Activated T-cell treated with anti-CD3 and anti-CD28 coated beads for 1 hour (primary cell): Measurements from ENCODE around the gene HABP2.

Experiments used
- DNase-seq: peaks from one replicate; pipeline ENCODE4 v3.0.0-alpha.2; 2020; ENCODE audit warnings: low read depth

Gene HABP2

DNA sequence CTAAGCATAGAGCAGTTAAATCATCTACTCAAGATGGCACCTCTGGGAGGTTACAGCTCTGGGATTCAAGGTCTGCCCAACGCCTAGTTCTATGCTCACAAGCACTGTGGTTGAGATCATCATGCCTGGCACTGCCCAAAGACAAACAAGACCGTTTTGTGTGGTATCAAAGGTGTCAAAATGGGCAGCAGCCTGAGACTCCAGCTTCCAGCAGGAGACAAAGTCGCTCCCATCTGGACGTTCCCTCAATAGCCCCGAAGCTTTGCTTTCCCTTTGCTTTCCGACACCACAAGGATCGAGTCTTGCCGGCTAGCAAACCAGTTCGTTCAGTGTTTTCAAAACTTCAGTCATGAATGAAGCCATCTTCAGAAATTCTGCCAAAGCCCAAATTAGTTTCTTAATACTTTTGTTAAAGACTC lies 5.1 kb downstream of the HABP2 start:
- no peak for DNase-seq

DNA sequence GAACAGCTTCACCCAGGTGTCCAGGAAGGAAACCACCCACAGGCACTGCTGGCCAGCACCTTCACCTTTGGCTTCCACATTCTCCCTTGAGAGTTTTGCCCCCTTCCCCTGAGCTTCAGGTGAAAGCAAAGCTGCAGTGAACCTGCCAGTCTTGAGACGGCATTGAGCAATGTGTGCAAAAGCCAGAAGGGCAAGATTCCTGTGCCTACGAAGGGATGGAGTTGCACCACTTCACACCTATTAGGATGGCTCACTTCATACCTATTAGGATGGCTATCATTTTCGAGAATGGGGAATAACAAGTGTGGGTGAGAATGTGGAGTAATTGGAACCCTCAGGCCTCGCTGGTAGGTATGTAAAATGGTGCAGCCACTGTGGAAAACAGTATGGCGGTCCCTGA lies 7.2 kb downstream of the HABP2 start:
- DNase-seq, result no peak

DNA sequence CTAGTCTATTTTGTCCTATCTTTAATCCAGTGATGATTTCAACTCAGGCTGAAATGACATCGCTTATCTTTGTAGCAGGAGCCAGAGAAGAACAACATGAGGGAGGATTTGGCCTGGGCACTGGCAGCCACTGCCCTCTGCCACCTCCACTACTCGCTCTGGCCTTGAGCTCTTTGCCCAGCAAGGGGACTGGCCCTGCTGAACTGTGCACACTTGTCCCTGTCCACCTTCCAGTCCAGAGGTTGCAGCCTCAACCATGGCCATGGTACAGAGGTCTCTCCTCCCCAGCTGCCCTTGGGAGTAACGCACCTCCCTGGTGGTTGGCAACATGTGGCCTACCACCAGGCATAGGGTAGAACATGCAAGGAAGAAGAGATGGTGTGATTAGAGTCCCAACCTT lies 8.4 kb downstream of the HABP2 start:
- DNase-seq, result no peak

DNA sequence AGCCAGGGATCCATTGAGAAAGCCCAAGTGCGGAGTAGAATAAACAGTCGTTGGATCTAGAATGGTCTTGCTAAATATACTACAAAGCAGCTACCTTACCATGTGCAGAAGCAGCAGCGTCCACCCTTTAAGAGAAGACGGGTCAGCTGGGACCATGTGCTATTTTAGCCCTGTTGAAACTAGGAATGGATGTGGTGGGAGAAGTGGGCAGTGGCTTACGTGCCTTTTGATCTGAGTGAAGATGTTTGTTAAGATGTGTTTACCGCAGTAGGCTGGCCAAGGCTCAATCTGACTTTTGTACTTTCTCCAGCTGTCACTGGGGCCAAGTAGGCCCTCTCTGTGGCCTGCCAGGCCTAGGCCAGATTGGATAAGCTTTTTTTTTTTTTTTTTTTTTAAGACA lies 9.2 kb downstream of the HABP2 start:
- no peak for DNase-seq

DNA sequence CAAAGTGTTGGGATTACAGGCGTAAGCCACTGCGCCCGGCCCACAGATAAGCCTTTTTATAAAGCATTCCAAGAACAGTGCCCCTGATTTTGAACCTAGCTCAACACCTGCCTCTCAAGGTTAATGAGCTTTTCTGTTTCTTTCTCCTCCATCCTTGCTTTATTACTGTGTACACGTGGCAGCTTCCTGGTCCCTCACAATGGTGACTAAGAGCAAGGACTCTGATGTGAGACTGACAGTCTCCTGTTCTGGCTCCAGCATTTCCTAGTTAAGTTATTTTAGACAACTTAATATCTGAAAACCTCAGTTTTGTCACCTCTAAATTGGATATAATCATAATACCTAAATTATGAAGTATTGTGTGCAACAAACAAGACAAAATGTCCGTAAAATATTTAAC lies 9.9 kb downstream of the HABP2 start:
- DNase-seq, result no peak

DNA sequence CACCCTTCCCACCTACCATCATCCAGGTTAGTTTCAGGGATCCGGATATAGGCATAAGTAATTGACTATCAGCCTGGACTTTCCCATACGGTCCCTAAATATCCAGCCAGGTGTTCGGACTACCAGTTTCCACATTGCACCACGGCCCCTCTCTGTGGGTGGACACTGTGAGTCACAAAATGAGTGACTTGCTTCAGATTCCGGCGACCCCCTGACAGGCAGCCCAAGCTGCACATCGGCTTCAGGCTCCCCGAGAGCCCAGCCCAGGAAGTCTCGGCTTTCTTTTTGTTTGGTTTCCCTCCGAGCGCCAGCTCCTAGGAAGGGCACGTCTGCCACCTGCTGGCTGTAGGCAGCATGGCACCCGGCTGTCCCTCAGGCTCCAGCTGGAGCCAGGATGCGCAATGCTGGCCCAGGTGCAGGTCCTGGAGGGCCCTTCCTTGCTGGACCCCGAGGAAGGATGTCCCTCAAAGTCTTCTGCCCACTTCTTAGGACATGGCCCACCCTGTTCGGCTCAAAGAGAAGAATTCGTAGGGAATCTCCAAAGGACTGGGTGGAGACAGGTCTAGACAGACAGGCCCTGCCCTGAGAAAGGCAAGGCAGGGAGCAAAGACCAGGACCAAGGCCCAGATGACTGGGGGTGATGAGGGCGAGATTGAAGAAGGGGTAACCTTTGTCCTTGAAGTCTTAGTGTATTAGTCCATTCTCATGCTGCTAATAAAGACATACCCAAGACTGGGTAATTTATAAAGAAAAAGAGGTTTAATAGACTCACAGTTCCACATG lies 10.6 kb downstream of the HABP2 start:
- peak; percentile 43 for DNase-seq

DNA sequence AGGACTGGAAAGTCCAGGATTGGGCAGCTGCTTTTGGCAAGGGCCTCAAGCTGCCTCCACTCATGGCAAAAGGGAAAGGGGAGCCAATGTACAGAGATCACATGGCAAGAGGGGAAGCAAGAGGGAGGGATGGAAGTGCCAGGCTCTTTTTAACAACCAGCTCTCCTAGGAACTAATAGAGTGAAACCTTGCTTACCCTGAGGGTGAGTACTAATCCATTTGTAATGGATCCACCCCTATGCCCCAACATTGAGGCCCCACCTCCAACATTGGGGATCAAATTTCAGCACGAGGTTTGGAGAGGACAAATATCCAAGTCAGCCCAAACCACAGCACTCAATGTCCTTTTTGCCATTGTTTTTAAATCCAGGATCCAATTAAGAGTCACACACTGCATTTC lies 12.5 kb downstream of the HABP2 start:
- DNase-seq, result no peak

DNA sequence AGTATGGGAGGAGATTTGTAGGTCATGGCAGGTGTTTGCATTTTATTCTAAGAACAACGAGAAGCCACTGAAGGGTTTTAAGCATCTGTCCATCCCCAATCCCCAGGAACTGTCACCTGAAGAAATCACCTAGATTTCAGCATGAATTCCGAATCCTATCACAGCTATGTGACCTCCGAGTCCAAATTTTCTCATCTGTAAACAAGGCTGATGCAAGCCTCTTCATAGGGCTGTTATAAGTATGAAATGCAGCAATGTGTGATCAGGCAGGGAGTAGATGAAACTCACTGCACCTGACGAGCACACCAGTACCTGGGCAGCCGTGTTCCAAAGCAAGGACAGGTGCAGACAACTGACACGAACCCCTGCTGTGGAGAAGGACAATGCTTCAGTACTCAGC lies 14.0 kb downstream of the HABP2 start:
- no peak for DNase-seq

DNA sequence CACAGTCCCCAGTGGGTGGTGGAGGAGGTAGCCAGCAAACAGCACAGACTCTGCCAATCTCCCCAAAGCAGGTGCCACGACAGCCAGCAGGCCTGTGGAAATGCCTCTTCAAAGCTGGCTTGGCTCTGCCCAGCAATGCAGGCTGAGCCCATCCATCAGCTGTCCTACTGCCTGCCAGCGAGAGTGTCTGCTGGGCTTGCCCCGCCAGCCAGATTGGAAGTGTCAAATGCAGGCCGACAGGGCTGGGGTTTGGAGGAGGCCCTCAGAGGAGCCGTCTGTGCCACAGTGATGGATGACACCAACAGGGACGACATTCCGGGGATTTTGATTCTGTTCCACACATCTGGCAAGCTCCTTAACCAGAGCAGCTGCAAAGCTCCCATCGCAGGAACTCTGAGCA lies 16.7 kb downstream of the HABP2 start:
- DNase-seq, result no peak

DNA sequence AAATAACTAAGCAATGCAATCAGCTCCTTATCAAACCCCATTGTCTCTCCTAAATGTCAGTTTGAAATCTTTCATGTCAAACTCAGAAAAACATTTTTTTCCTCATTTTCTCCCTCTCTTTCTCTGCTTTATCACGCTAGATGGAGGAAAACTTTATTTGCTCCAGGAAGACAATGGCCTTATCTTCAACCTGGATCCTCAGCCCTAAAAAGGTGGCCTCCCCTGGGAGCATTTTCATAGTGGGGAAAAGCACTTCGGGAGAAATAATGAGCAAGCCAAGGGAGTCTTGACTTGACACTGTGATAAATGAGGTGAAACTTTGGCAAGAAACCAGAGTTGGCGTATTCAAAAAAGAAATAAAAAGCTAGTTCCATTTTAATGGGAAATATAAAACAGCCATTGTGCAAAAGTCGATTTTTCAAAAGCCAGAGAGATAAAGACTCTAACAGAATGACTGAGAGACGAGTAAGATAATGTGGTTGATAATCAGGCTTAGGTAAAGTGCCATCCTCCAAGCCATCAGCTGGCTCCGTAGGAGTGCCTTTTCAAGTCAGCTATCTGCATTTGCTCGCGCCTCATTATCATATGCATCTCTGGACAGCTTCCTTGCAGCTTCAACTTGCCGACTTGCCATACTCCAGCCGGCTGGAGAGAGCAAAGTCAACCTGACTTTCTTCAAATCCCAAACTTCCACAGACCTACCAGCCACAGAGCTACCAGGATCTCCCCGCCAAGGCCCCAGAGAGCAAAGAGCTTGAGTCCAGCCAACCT lies 19.9 kb downstream of the HABP2 start:
- DNase-seq, result no peak

DNA sequence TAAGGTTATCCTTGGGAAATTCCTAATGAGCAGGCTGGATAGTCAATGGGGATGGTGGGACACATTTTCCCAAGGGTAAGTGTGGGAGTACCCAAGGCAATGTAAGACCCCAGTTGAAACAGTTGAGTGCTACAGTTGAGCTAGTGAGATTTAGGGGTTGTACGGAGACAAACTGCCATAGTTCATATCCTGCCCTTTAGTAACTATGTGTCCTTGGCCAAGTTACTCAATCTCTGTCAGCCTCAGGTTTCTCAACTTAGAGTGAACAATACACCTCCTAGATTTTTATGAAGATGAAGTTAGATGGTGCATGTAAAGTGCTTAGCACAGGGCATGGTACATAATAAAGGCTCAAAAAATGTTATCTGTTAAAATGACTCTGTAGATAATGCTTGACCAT lies 20.5 kb downstream of the HABP2 start:
- no peak for DNase-seq

DNA sequence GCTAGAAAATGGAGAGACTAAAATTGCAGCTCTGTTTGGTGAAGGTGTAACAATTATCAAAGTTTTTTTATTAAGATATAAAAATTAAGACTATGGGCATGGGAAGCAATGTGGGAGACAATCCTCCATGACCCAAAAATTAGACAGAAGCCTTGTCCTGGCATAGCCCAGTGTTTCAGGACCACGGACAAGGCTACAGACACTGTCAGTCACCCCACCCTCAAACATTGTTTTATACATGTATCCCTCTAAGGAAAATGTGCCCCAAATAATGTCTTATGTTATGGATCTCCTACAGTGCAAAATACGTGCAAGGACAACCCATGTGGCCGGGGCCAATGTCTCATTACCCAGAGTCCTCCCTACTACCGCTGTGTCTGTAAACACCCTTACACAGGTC lies 24.0 kb downstream of the HABP2 start:
- DNase-seq, result no peak

DNA sequence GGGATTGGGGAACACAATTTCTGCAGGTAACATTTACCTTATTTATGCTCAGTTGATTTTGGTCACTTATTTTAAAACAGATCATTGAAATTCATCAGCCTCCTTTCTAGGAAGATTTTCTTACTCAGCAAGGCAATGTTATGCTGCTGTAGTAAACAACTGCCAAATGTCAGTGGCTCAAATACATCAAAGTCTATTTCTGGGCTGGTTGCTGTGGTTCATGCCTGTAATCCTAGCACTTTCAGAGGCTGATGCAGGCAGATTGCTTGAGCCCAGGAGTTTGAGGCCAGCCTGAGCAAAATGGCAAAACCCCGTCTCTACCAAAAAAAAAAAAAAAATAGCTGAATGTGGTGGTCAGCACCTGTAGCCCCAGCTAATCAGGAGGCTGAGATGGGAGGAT lies 25.9 kb downstream of the HABP2 start:
- no peak for DNase-seq

DNA sequence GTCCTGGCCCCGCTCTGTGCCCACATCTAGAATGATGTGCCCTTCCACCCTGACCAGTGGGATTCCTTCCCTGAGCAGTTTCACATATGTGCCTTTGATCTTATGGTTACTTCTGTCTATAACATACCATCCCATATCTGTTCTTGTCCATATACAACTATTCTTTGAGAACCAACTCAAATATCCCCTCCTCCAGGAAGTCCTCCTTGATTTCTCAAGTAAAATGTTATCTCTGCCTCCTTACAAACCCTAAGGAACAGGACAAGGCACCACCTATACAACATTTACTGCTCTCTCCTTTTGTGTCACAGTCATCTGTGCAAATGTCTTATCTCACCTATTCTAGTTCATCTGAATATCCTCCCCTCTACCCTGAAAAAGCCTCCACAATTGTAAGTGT lies 28.2 kb downstream of the HABP2 start:
- DNase-seq, result no peak

DNA sequence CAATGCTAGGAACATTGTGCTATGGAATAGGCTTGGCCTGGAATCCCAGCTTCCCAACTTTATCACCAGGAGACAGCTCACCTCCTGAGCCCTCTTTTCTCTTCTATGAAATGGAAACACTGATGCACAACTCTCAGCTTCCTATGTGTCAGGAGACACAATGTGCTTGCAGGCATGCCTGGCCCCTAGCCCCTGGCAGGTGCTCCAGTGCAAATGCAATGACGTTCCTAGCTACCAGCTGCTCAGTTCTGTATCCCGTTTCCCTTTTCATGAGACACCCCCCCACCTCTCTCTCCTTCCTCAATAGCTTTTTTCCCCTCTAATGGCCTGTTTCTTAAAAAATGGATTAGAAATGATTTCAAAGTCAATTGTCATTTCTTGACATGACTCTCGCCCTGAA lies 30.7 kb downstream of the HABP2 start:
- no peak for DNase-seq

DNA sequence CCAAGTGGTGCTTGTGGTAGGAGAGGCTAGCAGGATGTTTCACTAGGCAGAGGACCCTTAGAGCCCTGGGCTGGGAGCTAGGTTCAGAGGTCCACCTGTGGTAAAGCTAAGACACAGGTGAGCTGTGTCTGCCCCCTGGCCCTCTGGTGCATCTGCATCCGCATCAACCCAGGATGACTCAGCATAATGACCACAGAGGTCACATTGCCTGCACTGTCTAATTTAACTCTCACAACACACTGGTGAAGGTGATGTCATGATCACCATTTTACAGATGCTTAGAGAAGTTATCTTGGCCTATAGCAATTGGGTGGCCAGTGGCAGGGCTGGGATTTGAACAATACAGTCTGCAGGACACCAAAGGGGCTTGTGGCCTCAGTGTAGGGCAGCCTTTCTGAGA lies 33.1 kb downstream of the HABP2 start:
- DNase-seq, result no peak

DNA sequence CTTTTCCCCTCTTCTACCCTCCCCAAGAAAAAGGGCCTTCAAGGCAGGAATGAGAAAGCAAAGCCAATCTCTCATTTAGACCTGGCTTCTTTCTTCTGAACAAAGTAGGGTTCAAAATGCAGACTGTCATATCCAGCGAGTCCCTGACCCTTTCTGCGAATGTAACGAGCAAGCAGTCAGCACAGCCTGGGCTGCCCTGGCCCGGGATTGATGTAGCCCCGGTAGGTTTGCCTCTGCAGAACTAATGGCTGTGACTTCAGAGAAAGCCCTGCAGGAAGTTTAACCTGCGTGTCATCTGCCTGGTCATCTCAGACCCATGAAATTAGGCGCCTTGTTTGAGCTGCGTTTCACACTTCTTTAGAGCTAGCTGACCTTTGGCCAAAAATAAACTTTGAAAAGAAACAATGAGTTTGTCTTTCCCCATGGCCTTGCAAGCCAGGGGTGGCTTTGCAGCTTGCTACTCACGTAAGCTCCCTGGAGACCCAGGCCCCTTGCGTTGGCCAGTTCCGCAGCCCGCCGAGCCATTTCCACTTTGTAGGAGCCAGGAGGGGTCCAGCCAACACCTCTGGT lies 36.4 kb downstream of the HABP2 start:
- DNase-seq, result no peak

DNA sequence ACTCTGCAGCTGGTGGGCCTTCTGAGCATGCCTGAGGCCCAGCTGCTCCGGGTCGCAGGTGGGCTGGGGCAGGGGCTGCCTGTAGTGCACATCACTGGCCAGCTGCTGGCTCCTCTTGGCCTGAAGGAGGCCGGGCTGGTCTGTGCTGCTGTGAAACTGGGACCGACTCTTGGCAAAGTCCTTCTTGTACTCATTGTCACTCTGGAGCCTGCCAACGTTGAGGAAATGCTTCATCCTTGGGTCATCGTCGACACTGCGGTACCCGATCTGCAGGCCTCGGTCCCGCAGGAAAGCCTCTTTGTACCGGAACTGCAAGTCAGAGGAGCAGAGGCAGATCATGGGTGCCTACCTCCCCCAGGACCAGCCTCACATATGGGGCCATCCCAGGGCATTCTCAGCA lies 37.7 kb downstream of the HABP2 start:
- no peak for DNase-seq

DNA sequence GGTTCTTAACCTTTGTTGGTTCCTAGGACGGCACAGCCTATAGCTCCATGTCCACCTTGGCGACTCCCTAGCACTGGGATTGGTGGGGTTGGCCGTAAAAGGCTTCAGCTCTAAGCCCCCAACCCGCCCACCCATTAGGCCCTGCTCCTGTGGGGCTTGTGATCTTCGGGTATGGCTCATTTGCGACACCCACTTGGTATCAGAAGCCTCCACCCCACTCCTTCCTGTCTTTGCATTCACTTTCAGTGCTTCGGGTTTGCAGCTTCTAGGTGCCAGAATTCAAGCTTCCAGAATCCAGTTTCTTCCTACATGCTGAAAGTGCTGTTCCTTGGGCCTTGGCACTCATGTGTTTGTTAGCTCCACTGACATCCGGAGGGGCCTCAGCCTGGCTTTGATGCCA lies 39.5 kb downstream of the HABP2 start:
- DNase-seq, result no peak

DNA sequence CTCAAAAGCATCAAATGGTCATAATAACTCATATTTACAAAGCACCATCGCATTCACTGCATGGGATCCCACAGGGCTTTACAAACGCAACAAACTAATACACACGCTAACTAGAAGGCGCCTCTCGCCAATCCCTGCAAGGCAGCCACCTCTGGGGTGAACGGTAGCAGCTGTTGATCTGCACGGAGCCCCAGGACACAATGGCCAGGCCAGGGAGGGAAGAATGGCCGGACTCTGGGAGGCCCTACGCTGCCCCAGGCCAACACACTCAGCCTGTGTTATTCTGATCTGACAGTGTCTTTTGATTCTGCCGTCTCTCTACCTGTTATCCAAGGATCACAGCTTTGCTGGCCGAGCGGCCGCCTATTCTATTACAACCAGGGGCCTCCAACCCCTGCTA lies 41.8 kb downstream of the HABP2 start:
- no peak for DNase-seq

DNA sequence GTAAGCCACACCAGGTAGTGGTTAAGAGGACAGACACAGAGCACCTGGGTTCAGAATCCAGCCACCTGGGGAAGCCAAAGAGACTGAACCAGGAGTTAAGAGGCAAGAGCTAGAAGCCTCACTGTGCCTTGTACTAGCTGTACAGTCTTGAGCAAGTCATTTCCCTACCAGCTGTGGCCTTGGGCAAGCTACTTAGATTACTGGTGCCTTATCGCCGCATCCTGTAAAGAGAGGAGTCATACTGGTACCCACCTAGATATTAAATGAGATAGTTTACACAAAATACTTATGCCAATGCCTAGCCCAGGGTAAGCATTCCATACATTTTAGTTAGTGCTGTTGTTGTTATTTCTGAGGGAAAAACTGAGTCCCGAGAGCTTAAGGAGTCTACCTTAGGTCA lies 47.7 kb downstream of the HABP2 start:
- no peak for DNase-seq

DNA sequence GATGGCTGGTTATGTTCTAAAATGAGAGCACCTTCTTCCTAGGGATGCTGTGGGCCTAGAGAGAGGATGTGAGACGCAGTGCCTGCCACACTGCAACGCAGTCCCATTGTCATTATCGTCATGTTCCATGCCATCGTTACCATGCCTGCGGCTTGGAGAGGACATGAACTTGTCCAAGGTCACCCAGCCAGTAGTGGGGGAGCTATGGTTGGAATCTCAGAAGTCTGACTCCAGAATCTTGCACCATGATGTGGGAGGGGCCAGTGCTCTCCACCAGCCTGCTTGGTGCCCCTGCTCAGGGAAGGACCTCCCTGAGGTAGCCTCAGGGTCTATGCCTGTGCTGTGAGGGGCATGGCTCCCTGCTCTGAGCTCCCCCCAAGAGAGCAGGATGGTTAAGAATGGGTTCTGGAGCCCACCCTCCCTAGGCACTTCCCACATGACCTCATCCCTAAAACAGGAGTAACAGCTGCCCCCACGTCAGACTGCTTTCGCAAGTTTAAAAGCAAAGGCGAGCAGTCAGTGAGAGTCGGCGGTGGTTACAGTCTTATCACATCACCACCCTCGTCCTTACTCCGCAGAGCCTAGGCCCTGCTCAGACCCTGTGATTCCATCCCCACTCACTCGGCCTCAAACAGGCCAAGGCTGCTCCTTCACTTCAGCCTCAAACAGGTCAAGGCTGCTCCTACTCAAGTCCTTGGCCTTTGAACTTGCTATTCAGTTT lies 50.4 kb downstream of the HABP2 start:
- DNase-seq, result no peak

DNA sequence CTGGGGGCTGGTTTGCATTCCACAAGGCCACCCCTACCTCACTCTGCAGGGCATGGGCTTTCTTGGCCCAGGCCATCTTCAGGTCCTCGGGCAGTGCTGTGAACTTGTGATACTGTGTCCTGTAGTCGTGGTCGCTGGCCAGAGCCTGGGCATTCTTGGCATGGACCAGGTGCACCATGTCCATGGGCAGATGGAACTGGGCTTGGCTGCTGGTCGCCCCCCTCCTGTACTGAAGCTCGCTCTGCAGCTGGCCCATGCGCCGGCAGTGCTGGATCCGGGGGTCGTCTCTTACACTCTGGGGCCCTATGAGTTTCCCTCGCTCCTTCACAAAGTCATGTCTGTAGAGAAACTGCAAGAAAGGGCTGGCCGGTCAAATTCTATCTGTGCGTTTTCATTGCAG lies 51.7 kb downstream of the HABP2 start:
- DNase-seq, result no peak
